Right lobe of liver (tissue), 4 donors: ENCODE results near the gene ARHGAP23.

ENCODE experiments used
- CTCF ChIP-seq, 4 donors: fragments of 200-600 bp in 3 of 4; fragments of 450-650 bp in 1 of 4; IDR thresholded peaks; one replicate each; pipeline versions ENCODE4 v1.5.1 to v1.8.0; 2016 to 2022; ENCODE audit warnings: antibody characterized with exemption in 4 of 4, mild to moderate bottlenecking in 2 of 4
- POLR2A ChIP-seq: fragments of 450-650 bp; IDR thresholded peaks from one replicate; pipeline ENCODE4 v1.6.1; 2017; ENCODE audit warnings: antibody characterized with exemption, mild to moderate bottlenecking
- donor health status: DM: no; HTN: no; CAD: no.
- donor health status: DM: no; HTN: no; CAD: no.
- donor health status: DM: no; HTN: yes; CAD: no.

- TF ChIP-seq CTCF (IDR thresholded peaks at IDR 0.05) (no peak), POLR2A (no peak)
These were observed 22.6 kb upstream of the ARHGAP23 start for GRCh38 chr17:38405654-38406053.
